Muscle layer of colon (tissue), 2 donors: ENCODE measurements around the gene DBX2.
"Not testable (repeated sequence)": the region's sequence is repeated elsewhere in the genome, so short reads cannot be mapped to it uniquely, and the experiment has no call there.

Experiments used
- H3K27ac ChIP-seq: one replicate; pipeline ENCODE4 v1.7.0; 2013; ENCODE audit warnings: low read depth, mild to moderate bottlenecking, low read length, moderate library complexity
- H3K27me3 ChIP-seq, 2 donors: one replicate each; pipeline ENCODE4 v1.7.0; 2013; ENCODE audit warnings: low read length in 2 of 2, mild to moderate bottlenecking in 2 of 2; ENCODE audit not compliant: insufficient read depth in 2 of 2, control insufficient read depth in 1 of 2
- H3K36me3 ChIP-seq: one replicate; pipeline ENCODE4 v1.7.0; 2013; ENCODE audit warnings: mild to moderate bottlenecking, low read length; ENCODE audit not compliant: insufficient read depth
- H3K4me1 ChIP-seq: one replicate; pipeline ENCODE4 v1.7.0; 2013; ENCODE audit warnings: mild to moderate bottlenecking, low read length; ENCODE audit not compliant: insufficient read depth
- H3K4me3 ChIP-seq, 2 donors: one replicate each; pipeline ENCODE4 v1.7.0; 2013; ENCODE audit warnings: low read length in 2 of 2, low read depth in 1 of 2, mild to moderate bottlenecking in 1 of 2, moderate library complexity in 1 of 2
- H3K9ac ChIP-seq: one replicate; pipeline ENCODE4 v1.7.0; 2013; ENCODE audit warnings: low read length
- H3K9me3 ChIP-seq: one replicate; pipeline ENCODE4 v1.7.0; 2013; ENCODE audit warnings: mild to moderate bottlenecking, low read length
- donor health status: abdominal sarcoma.
- donor health status: Adenocarcinoma of cecum.

Gene DBX2

GRCh38 chr12:44999355-44999754, 51.5 kb downstream of the DBX2 start:
- no peaks in the 10 kb centered on the region for H3K27me3 ChIP-seq
- no peak overlapping the region for H3K4me3 ChIP-seq
- H3K27ac ChIP-seq: no peak overlapping the region
- no peaks in the 10 kb centered on the region for H3K9me3 ChIP-seq
- H3K9ac ChIP-seq: no peak overlapping the region
- no peaks in the 10 kb centered on the region for H3K36me3 ChIP-seq
- no peaks in the 10 kb centered on the region for H3K4me1 ChIP-seq

- no peak overlapping the region for H3K27ac ChIP-seq
- H3K4me1 ChIP-seq: no peaks in the 10 kb centered on the region
- H3K9me3 ChIP-seq: no peaks in the 10 kb centered on the region
- no peak overlapping the region for H3K9ac ChIP-seq
- no peaks in the 10 kb centered on the region for H3K36me3 ChIP-seq
- no peak overlapping the region for H3K4me3 ChIP-seq
- no peaks in the 10 kb centered on the region for H3K27me3 ChIP-seq
Measured at GRCh38 chr12:44993161-44993560, 57.7 kb downstream of the DBX2 start.

GRCh38 chr12:44984863-44985262, 66.0 kb downstream of the DBX2 start:
- H3K9ac ChIP-seq: not testable (repeated sequence)

GRCh38 chr12:44979918-44980317, 71.0 kb downstream of the DBX2 start:
- no peaks in the 10 kb centered on the region for H3K4me1 ChIP-seq
- H3K27ac ChIP-seq: no peak overlapping the region
- no peaks in the 10 kb centered on the region for H3K36me3 ChIP-seq
- no peaks in the 10 kb centered on the region for H3K27me3 ChIP-seq
- no peak overlapping the region for H3K4me3 ChIP-seq
- H3K9ac ChIP-seq: no peak overlapping the region
- H3K9me3 ChIP-seq: no peaks in the 10 kb centered on the region

More at GRCh38 chr12:44984863-44985262, 66.0 kb downstream of the DBX2 start:
- H3K27me3 ChIP-seq, H3K9me3 ChIP-seq, H3K4me1 ChIP-seq, H3K27ac ChIP-seq, H3K4me3 ChIP-seq, H3K36me3 ChIP-seq: not testable (repeated sequence)

GRCh38 chr12:44976246-44976645, 74.7 kb downstream of the DBX2 start:
- H3K36me3 ChIP-seq: no peaks in the 10 kb centered on the region
- no peaks in the 10 kb centered on the region for H3K27me3 ChIP-seq
- H3K4me1 ChIP-seq: no peaks in the 10 kb centered on the region
- no peaks in the 10 kb centered on the region for H3K9me3 ChIP-seq
- no peak overlapping the region for H3K27ac ChIP-seq
- no peak overlapping the region for H3K4me3 ChIP-seq
- no peak overlapping the region for H3K9ac ChIP-seq

- no peak overlapping the region for H3K4me3 ChIP-seq
- H3K27me3 ChIP-seq: no peaks in the 10 kb centered on the region
- no peaks in the 10 kb centered on the region for H3K4me1 ChIP-seq
- no peak overlapping the region for H3K9ac ChIP-seq
- no peak overlapping the region for H3K27ac ChIP-seq
- H3K36me3 ChIP-seq: no peaks in the 10 kb centered on the region
- H3K9me3 ChIP-seq: no peaks in the 10 kb centered on the region
Measured at GRCh38 chr12:44972746-44973421, 78.0 kb downstream of the DBX2 start.

- Histone ChIP-seq H3K27ac (no peak overlapping the region), H3K36me3 (no peaks in the 10 kb centered on the region), H3K4me1 (no peaks in the 10 kb centered on the region), H3K9me3 (no peaks in the 10 kb centered on the region), H3K27me3 (no peaks in the 10 kb centered on the region), H3K4me3 (no peak overlapping the region), H3K9ac (no peak overlapping the region)
Measured at GRCh38 chr12:44968965-44969364, 81.9 kb downstream of the DBX2 start.
